Upper lobe of right lung (tissue), 1 donor: ENCODE measurements around the gene RNF17. TPM values are rescaled to one million over a fixed set of nuclear protein-coding genes. Genes with fewer than 3 reads are reported as not detected.

Source experiments
- ATAC-seq: fragments of 200-7000 bp; cut with Tn5 transposase; one replicate; pipeline ENCODE4 v1.9.1; 2020; ENCODE audit warnings: mild to moderate bottlenecking, moderate library complexity
- DNase-seq: peaks from one replicate; pipeline ENCODE4 v3.0.0-alpha.2; 2020
- H3K27ac ChIP-seq: fragments of 200-600 bp; one replicate; pipeline ENCODE4 v1.8.0; 2022
- H3K27me3 ChIP-seq: fragments of 200-600 bp; one replicate; pipeline ENCODE4 v1.8.0; 2022; ENCODE audit warnings: mild to moderate bottlenecking
- H3K36me3 ChIP-seq: fragments of 200-600 bp; one replicate; pipeline ENCODE4 v1.8.0; 2022
- H3K4me1 ChIP-seq: fragments of 200-600 bp; one replicate; pipeline ENCODE4 v1.8.0; 2022
- H3K4me3 ChIP-seq: fragments of 200-600 bp; one replicate; pipeline ENCODE4 v1.8.0; 2022; ENCODE audit warnings: mild to moderate bottlenecking
- H3K9me3 ChIP-seq: fragments of 200-600 bp; one replicate; pipeline ENCODE4 v1.8.0; 2022
- CTCF ChIP-seq: fragments of 200-600 bp; IDR thresholded peaks from one replicate; pipeline ENCODE4 v1.8.0; 2022; ENCODE audit warnings: antibody characterized with exemption
- intact Hi-C: fragments of 100-400 bp; cut with DNase I; formaldehyde crosslinking; loops from one replicate; pipeline ENCODE4 v1.11.0; 2022
- total RNA-seq: library from RNA; stranded (reverse); fragmentation: NEBNext Ultra II Directional; extraction: Animal tissue kit (Norgen Biotek cat#: 25700); gene quantifications from one replicate; pipeline ENCODE4 v1.2.1, GENCODE V29; 2021
- donor health status: DM: no; HTN: yes; CAD: no; lungs with severe emphysema.

The RNF17 gene
- total RNA-seq, 1 donor from 2014 or later = not detected

- intact Hi-C loops = no loop called here
- no peaks in the 10 kb centered on the region for H3K4me1 ChIP-seq
- no peak for TF ChIP-seq CTCF
- H3K27ac ChIP-seq = no peak overlapping the region
- no peaks in the 10 kb centered on the region for H3K9me3 ChIP-seq
- H3K27me3 ChIP-seq = no peaks in the 10 kb centered on the region
- no peak for DNase-seq
- H3K4me3 ChIP-seq = no peak overlapping the region
- ATAC-seq = no peak
- H3K36me3 ChIP-seq = no peaks in the 10 kb centered on the region
These were observed 135.6 kb downstream of the RNF17 start for GRCh38 chr13:24899601-24900000.

DNA sequence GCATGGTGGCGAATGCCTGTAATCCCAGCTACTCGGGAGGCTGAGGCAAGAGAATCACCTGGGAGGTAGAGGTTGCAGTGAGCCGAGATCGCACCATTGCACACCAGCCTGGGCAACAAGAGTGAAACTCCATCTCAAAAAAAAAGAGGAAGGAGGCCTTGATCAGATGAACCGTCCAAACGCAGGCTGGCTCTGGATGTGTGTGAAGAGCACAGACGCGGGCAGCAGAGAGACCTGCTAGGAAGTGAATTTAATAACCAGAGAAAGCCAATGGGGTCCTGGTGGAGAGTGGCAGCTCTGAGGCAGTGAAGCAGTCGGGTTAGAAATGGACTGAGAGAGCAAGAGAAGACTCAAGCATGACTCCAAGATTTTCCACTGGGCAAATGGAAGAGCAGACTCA lies 136.5 kb downstream of the RNF17 start:
- Histone ChIP-seq H3K36me3 (no peaks in the 10 kb centered on the region), H3K4me1 (no peaks in the 10 kb centered on the region), H3K9me3 (no peaks in the 10 kb centered on the region), H3K27ac (no peak overlapping the region), H3K27me3 (no peaks in the 10 kb centered on the region), H3K4me3 (no peak overlapping the region)
- ATAC-seq = no peak
- DNase-seq = no peak
- intact Hi-C loops = no loop called here
- no peak for TF ChIP-seq CTCF

DNA sequence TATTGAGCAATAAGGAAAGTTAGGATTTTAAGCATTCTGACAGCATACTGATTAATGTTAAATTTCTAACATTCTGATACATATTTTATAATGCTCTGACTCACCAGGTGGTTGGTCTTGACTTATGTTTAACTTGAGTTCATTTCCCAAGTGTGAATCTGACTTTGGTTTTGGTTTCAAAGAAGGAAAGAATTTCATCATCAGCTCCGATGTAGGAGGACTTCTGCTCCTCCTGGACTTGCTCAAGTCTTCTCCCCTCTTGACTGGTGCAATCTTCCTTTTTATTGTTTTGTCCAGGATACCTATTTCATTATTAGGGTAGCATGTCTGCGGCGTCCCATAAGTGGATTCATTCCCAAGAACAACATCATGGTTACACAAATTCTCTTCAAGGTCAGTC lies 141.3 kb downstream of the RNF17 start:
- Histone ChIP-seq H3K36me3 (peaks cover 22% of the 10 kb centered on the region), H3K4me3 (no peak overlapping the region), H3K27ac (no peak overlapping the region), H3K27me3 (no peaks in the 10 kb centered on the region), H3K9me3 (no peaks in the 10 kb centered on the region), H3K4me1 (no peaks in the 10 kb centered on the region)
- ATAC-seq (no peak), DNase-seq (no peak)
- intact Hi-C loops = no loop called here
- TF ChIP-seq CTCF = no peak

GRCh38 chr13:24906268-24906667 lies 142.3 kb downstream of the RNF17 start:
- ATAC-seq = no peak
- no peaks in the 10 kb centered on the region for H3K9me3 ChIP-seq
- no peak for DNase-seq
- no peaks in the 10 kb centered on the region for H3K27me3 ChIP-seq
- no peak overlapping the region for H3K4me3 ChIP-seq
- peaks cover 22% of the 10 kb centered on the region for H3K36me3 ChIP-seq
- TF ChIP-seq CTCF = no peak
- H3K4me1 ChIP-seq = no peaks in the 10 kb centered on the region
- H3K27ac ChIP-seq = no peak overlapping the region
- intact Hi-C loops = no loop called here

DNA sequence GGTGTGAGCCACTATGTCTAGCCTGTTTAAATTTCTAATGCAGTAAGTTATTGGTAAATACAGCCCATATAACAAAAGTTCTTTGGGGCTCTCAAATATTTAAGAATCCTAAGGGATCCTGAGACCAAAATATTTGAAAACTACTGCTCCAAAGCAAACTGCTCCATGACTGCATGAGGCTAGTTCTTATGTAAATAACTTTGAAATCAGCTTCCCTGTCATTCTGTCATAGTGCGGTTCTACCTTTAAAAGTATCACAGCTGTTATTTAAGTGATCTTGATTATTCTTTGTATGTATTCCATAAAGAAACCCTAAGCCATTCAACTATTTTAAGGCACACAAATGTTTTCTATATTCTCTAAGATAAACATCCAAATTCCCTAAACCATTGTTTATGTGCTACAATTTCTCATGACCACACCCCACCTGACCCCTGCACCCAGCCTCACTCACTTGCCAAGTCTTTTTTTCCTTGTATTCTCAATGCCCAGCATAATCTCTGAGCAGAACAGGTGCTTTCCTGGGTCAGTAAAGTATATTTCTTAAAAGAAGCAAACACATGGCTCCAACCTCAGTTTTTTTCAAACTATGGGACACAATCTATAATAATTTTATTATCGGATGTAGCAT lies 146.6 kb downstream of the RNF17 start:
- Histone ChIP-seq H3K9me3 (no peaks in the 10 kb centered on the region), H3K4me3 (no peak overlapping the region), H3K27ac (no peak overlapping the region), H3K4me1 (no peaks in the 10 kb centered on the region), H3K27me3 (no peaks in the 10 kb centered on the region), H3K36me3 (peaks cover 21% of the 10 kb centered on the region)
- intact Hi-C loops = no loop called here
- DNase-seq (no peak), ATAC-seq (no peak)
- TF ChIP-seq CTCF = no peak
